HEK293 (cell line): ENCODE results near the gene DACT3.

ENCODE experiments used
- CTCF ChIA-PET: fragments of 350-600 bp; formaldehyde crosslinking; extraction: SDS; loops from one replicate; lab custom pipeline; 2021; ENCODE audit warnings: antibody characterized with exemption; lab: Yijun Ruan, JAX
- POLR2A ChIA-PET: fragments of 300-600 bp; formaldehyde crosslinking; extraction: SDS; loops from one replicate; lab custom pipeline; 2020; ENCODE audit warnings: antibody characterized with exemption, inconsistent platforms; lab: Yijun Ruan, JAX
- H3K27ac ChIP-seq: fragments of 200-500 bp; sonication (Bioruptor generic); 2 replicates; pipeline ENCODE4 v1.5.1; 2014; ENCODE audit warnings: low read depth, low read length, control low read depth, inconsistent platforms; ENCODE audit errors: extremely low read depth
- H3K36me3 ChIP-seq, 2 experiments: fragments of 200-500 bp in 1 of 2; sonication (Bioruptor generic) in 1 of 2; 1 replicate in 1 of 2; 2 replicates in 1 of 2; pipeline ENCODE4 v1.5.1; 2014 to 2017; ENCODE audit warnings: inconsistent platforms in 2 of 2, low read length in 2 of 2; ENCODE audit not compliant: control insufficient read depth in 2 of 2, insufficient read depth in 1 of 2
- H3K4me1 ChIP-seq: fragments of 200-500 bp; sonication (Bioruptor generic); 2 replicates; pipeline ENCODE4 v1.5.1; 2014; ENCODE audit warnings: mild to moderate bottlenecking, low read length, inconsistent platforms; ENCODE audit not compliant: control insufficient read depth, insufficient read depth
- H3K4me3 ChIP-seq: 2 replicates; pipeline ENCODE4 v1.5.1; 2011; ENCODE audit warnings: low read depth, mild to moderate bottlenecking, control low read depth, low read length, moderate library complexity
- H3K9me3 ChIP-seq: fragments of 200-500 bp; sonication (Bioruptor generic); 2 replicates; pipeline ENCODE4 v1.5.1; 2014; ENCODE audit warnings: low read depth, low read length, inconsistent platforms; ENCODE audit not compliant: control insufficient read depth, insufficient read depth
- BCL11A ChIP-seq: fragments of 450-650 bp; formaldehyde crosslinking; IDR thresholded peaks from 2 replicates; pipeline ENCODE4 v1.5.1; 2016; ENCODE audit warnings: low read depth, missing biosample characterization, missing genetic modification characterization
- OVOL3 ChIP-seq: fragments of 450-650 bp; formaldehyde crosslinking; IDR thresholded peaks from 2 replicates; pipeline ENCODE4 v1.5.1; 2016; ENCODE audit warnings: missing biosample characterization, missing genetic modification characterization
- SETDB1 ChIP-seq: IDR thresholded peaks from one replicate; pipeline ENCODE4 v1.6.1; 2017; ENCODE audit warnings: mild to moderate bottlenecking, low read length, moderate library complexity, mixed read lengths; ENCODE audit not compliant: insufficient read length
- SP2 ChIP-seq: fragments of 450-650 bp; formaldehyde crosslinking; IDR thresholded peaks from 2 replicates; pipeline ENCODE4 v1.5.1; 2016; ENCODE audit warnings: missing biosample characterization, missing genetic modification characterization
- YY2 ChIP-seq: fragments of 450-650 bp; formaldehyde crosslinking; IDR thresholded peaks from 2 replicates; pipeline ENCODE4 v1.5.1; 2016; ENCODE audit warnings: missing biosample characterization, missing genetic modification characterization
- ZNF138 ChIP-seq: fragments of 450-650 bp; formaldehyde crosslinking; IDR thresholded peaks from 2 replicates; pipeline ENCODE4 v1.5.1; 2016; ENCODE audit warnings: missing biosample characterization, missing genetic modification characterization, borderline replicate concordance
- ZNF211 ChIP-seq: fragments of 450-650 bp; formaldehyde crosslinking; IDR thresholded peaks from 2 replicates; pipeline ENCODE4 v1.5.1; 2016; ENCODE audit warnings: low read depth, missing biosample characterization, missing genetic modification characterization
- ZNF302 ChIP-seq: fragments of 450-650 bp; formaldehyde crosslinking; IDR thresholded peaks from 2 replicates; pipeline ENCODE4 v1.5.1; 2016; ENCODE audit warnings: missing biosample characterization, missing genetic modification characterization, low read depth
- ZNF311 ChIP-seq: fragments of 450-650 bp; formaldehyde crosslinking; IDR thresholded peaks from 2 replicates; pipeline ENCODE4 v1.5.1; 2017; ENCODE audit warnings: missing biosample characterization, missing genetic modification characterization, borderline replicate concordance
- ZNF324 ChIP-seq: fragments of 450-650 bp; formaldehyde crosslinking; IDR thresholded peaks from 2 replicates; pipeline ENCODE4 v1.5.1; 2016; ENCODE audit warnings: missing biosample characterization, missing genetic modification characterization
- ZNF37A ChIP-seq: fragments of 450-650 bp; IDR thresholded peaks from 2 replicates; pipeline ENCODE4 v1.5.1; 2018; ENCODE audit warnings: missing biosample characterization, missing genetic modification characterization
- ZNF560 ChIP-seq: fragments of 450-650 bp; formaldehyde crosslinking; IDR thresholded peaks from 2 replicates; pipeline ENCODE4 v1.5.1; 2017; ENCODE audit warnings: missing biosample characterization, missing genetic modification characterization, borderline replicate concordance
- ZNF561 ChIP-seq: fragments of 450-650 bp; IDR thresholded peaks from 2 replicates; pipeline ENCODE4 v1.5.1; 2018; ENCODE audit warnings: missing biosample characterization, missing genetic modification characterization, borderline replicate concordance
- ZNF626 ChIP-seq: fragments of 450-650 bp; sonication (Bioruptor Pico); formaldehyde crosslinking; IDR thresholded peaks from 2 replicates; pipeline ENCODE4 v1.5.1; 2018; ENCODE audit warnings: missing biosample characterization, missing genetic modification characterization, inconsistent platforms
- ZNF660 ChIP-seq: fragments of 450-650 bp; IDR thresholded peaks from 2 replicates; pipeline ENCODE4 v1.5.1; 2018; ENCODE audit warnings: missing biosample characterization, mild to moderate bottlenecking, missing genetic modification characterization
- ZNF670 ChIP-seq: fragments of 450-650 bp; formaldehyde crosslinking; IDR thresholded peaks from 2 replicates; pipeline ENCODE4 v1.5.1; 2016; ENCODE audit warnings: missing biosample characterization, missing genetic modification characterization, low read depth
- TF ChIP-seq, protein P1 (sequence below): fragments of 450-650 bp; formaldehyde crosslinking; IDR thresholded peaks from 2 replicates; pipeline ENCODE4 v1.5.1; 2017; ENCODE audit warnings: missing biosample characterization, missing genetic modification characterization
- TF ChIP-seq, protein P2 (sequence below): fragments of 450-650 bp; formaldehyde crosslinking; IDR thresholded peaks from 2 replicates; pipeline ENCODE4 v1.5.1; 2016; ENCODE audit warnings: missing biosample characterization, missing genetic modification characterization

The DACT3 gene

DNA sequence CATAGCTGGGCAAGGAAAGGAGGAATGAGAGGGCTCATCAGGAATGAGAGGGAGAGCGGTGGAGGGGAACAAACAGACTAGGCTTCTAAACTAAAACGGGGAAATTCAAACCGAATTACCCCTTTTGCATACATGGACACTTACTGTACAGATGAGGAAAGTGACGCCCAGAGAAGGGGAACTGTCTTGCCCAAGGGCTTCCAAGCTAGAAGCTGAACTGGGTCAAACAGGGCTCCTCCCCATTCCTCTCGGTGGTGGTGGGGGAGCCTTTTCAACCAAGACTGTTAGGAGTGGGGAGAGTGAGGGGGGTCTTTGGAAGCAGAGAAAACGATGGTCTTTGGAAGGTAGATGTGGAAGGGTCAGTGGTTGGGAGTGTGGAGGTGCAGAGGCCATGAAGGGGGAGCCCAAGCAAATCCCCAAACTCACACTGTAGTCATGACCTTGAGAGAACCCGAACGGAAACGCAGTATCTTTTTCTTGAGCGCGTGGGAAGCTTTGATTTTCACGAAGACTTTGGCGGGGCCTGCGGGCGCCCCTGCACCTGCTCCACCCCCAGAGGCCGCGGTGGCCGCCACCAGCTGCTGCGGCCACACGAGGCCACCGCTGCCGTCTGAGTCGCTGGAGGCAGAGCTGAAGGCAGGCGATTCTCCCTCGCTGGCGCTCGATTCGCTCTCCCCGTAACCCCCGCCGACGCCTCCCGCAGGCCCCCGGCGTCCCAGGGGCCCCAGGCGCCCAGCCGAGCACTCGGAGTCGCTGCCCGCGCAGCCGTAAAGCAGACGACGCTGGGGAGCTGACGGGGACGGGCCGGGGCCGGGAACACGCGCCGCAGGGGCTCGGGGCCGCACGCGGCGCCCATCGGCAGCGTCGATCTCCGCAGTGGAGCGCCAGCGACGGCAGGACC lies 12.7 kb downstream of the DACT3 start:
- ChIA-PET POLR2A (no interaction called here), CTCF (interaction anchor here (1.2 kb wide), 1 partner anchor 14 kb away, joined by 5 read pairs; no protein-coding TSS in a partner anchor)
- Histone ChIP-seq H3K4me3 (no peak overlapping the region), H3K9me3 (no peaks in the 10 kb centered on the region), H3K27ac (no peak overlapping the region), H3K4me1 (no peaks in the 10 kb centered on the region), H3K36me3 (no peaks in the 10 kb centered on the region)
- TF ChIP-seq, protein P1, sequence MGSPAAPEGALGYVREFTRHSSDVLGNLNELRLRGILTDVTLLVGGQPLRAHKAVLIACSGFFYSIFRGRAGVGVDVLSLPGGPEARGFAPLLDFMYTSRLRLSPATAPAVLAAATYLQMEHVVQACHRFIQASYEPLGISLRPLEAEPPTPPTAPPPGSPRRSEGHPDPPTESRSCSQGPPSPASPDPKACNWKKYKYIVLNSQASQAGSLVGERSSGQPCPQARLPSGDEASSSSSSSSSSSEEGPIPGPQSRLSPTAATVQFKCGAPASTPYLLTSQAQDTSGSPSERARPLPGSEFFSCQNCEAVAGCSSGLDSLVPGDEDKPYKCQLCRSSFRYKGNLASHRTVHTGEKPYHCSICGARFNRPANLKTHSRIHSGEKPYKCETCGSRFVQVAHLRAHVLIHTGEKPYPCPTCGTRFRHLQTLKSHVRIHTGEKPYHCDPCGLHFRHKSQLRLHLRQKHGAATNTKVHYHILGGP (tag by site-specific recombination), result no peak

DNA sequence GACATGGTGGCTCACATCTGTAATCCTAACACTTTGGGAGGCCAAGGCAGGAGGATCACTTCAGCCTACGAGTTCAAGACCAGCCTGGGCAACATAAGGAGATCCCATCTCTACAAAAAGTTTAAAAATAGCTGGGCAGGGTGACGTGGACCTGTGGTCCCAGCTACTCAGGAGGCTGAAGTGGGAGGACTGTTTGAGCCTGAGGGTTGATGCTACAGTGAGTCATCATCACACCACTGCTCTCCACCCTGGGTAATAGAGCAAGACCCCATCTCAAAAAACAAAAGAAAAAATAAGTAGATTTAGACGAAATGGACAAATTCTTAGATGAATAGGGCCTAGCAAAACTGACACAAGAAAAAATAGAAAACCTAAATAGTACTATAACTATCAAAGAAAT lies 14.6 kb downstream of the DACT3 start:
- Histone ChIP-seq H3K9me3 (no peaks in the 10 kb centered on the region), H3K27ac (no peak overlapping the region), H3K4me3 (no peak overlapping the region), H3K4me1 (no peaks in the 10 kb centered on the region), H3K36me3 (no peaks in the 10 kb centered on the region)
- ChIA-PET CTCF (interaction anchor here (1.0 to 1.1 kb wide), 2 partner anchors 10 to 16 kb away, joined by 3 read pairs; no protein-coding TSS in a partner anchor), POLR2A (no interaction called here)
- no peak for TF ChIP-seq ZNF626 (tag by site-specific recombination)
- peak; percentile 54 for TF ChIP-seq SETDB1
- no peak for TF ChIP-seq BCL11A

DNA sequence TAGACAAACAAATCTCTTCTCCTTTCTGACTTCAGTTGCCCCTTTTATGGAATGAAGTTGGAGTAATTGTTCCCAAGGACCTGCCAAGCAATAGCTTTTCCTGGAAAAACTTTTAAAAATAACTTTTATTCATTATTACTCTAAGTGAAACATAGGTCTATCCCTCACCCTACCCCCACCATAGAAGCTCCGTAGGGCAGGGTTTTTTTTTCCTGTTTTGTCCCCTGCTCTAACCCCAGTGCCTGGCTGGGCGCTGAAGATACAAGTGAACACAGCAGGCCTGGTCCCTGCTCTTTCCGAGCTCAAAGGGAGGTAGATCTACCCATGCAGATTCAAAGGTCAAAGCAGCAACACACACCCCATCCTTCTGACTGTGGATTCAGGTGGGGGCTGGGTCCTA lies 16.3 kb downstream of the DACT3 start:
- no peaks in the 10 kb centered on the region for H3K9me3 ChIP-seq
- POLR2A ChIA-PET, result interaction anchor here (0.6 to 1.6 kb wide), 2 partner anchors 44 to 66 kb away, joined by 4 to 5 read pairs; partner anchors contain the start of gene CALM3
- CTCF ChIA-PET, result interaction anchor here (0.7 to 2.0 kb wide), 5 partner anchors 13 to 59 kb away, joined by 3 to 8 read pairs (median 3); no protein-coding TSS in a partner anchor
- no peak overlapping the region for H3K4me3 ChIP-seq
- TF ChIP-seq ZNF138 (no peak), ZNF560 (tag by site-specific recombination) (no peak), ZNF37A (tag by site-specific recombination) (no peak), ZNF660 (no peak), YY2 (tag by site-specific recombination) (no peak), ZNF302 (tag by site-specific recombination) (no peak), ZNF561 (no peak), OVOL3 (tag by site-specific recombination) (no peak), ZNF324 (tag by site-specific recombination) (no peak), ZNF311 (tag by site-specific recombination) (no peak), ZNF211 (tag by site-specific recombination) (no peak), ZNF670 (tag by site-specific recombination) (no peak), SP2 (tag by site-specific recombination) (no peak)
- TF ChIP-seq, protein P2, sequence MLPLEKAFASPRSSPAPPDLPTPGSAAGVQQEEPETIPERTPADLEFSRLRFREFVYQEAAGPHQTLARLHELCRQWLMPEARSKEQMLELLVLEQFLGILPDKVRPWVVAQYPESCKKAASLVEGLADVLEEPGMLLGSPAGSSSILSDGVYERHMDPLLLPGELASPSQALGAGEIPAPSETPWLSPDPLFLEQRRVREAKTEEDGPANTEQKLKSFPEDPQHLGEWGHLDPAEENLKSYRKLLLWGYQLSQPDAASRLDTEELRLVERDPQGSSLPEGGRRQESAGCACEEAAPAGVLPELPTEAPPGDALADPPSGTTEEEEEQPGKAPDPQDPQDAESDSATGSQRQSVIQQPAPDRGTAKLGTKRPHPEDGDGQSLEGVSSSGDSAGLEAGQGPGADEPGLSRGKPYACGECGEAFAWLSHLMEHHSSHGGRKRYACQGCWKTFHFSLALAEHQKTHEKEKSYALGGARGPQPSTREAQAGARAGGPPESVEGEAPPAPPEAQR (tag by site-specific recombination), result no peak
- H3K4me1 ChIP-seq, result no peaks in the 10 kb centered on the region
- H3K27ac ChIP-seq, result no peak overlapping the region
- H3K36me3 ChIP-seq, result no peaks in the 10 kb centered on the region
